ENCODE measurements around the gene BOLA3. TPM values are rescaled to one million over a fixed set of nuclear protein-coding genes. Genes with fewer than 3 reads are reported as not detected.

Gene BOLA3
- total RNA-seq, 1 experiment from 2014 or later = 69.7 TPM

DNA sequence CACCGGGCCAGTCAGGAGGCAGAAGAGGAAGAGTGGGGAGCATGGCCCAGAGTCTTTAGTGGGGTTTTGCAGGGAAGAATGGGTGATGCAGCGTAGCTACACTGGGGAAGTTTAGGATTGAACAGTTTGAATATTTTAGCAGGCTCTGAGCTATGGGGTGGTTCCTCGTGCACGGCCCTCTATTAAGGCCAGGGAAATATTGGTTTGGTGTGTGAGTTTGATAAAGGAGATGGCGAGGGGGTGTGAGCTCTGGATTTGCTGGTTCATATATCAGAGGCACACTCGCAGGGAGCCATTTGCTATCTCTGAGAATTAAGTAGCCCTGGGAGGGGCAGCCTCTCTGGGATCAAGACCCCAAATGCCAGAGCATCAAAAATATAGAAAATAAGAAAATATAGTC lies 50.1 kb downstream of the BOLA3 start:
- TF ChIP-seq TCF7L2 (IDR thresholded peaks at IDR 0.05; ENCODE audit: low read depth, low read length) (no peak), POLR2AphosphoS5 (IDR thresholded peaks at IDR 0.05; ENCODE audit: low read depth, low read length) (no peak), SIN3A (IDR thresholded peaks at IDR 0.05; ENCODE audit: borderline replicate concordance, insufficient read depth, low read depth, low read length) (no peak)
- TF ChIP-seq, protein P1, sequence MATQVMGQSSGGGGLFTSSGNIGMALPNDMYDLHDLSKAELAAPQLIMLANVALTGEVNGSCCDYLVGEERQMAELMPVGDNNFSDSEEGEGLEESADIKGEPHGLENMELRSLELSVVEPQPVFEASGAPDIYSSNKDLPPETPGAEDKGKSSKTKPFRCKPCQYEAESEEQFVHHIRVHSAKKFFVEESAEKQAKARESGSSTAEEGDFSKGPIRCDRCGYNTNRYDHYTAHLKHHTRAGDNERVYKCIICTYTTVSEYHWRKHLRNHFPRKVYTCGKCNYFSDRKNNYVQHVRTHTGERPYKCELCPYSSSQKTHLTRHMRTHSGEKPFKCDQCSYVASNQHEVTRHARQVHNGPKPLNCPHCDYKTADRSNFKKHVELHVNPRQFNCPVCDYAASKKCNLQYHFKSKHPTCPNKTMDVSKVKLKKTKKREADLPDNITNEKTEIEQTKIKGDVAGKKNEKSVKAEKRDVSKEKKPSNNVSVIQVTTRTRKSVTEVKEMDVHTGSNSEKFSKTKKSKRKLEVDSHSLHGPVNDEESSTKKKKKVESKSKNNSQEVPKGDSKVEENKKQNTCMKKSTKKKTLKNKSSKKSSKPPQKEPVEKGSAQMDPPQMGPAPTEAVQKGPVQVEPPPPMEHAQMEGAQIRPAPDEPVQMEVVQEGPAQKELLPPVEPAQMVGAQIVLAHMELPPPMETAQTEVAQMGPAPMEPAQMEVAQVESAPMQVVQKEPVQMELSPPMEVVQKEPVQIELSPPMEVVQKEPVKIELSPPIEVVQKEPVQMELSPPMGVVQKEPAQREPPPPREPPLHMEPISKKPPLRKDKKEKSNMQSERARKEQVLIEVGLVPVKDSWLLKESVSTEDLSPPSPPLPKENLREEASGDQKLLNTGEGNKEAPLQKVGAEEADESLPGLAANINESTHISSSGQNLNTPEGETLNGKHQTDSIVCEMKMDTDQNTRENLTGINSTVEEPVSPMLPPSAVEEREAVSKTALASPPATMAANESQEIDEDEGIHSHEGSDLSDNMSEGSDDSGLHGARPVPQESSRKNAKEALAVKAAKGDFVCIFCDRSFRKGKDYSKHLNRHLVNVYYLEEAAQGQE (IDR thresholded peaks at IDR 0.05; ENCODE audit: insufficient read depth in 1 of 2, low read depth in 2 of 2, low read length in 1 of 2) = no peak
- TF ChIP-seq, protein P2, sequence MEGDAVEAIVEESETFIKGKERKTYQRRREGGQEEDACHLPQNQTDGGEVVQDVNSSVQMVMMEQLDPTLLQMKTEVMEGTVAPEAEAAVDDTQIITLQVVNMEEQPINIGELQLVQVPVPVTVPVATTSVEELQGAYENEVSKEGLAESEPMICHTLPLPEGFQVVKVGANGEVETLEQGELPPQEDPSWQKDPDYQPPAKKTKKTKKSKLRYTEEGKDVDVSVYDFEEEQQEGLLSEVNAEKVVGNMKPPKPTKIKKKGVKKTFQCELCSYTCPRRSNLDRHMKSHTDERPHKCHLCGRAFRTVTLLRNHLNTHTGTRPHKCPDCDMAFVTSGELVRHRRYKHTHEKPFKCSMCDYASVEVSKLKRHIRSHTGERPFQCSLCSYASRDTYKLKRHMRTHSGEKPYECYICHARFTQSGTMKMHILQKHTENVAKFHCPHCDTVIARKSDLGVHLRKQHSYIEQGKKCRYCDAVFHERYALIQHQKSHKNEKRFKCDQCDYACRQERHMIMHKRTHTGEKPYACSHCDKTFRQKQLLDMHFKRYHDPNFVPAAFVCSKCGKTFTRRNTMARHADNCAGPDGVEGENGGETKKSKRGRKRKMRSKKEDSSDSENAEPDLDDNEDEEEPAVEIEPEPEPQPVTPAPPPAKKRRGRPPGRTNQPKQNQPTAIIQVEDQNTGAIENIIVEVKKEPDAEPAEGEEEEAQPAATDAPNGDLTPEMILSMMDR (IDR thresholded peaks at IDR 0.05) = no peak
- ATAC-seq (no peak), DNase-seq (ENCODE audit: low read depth, low spot score) (no peak)
- no peaks in the 10 kb centered on the region for H3K27me3 ChIP-seq (ENCODE audit: control insufficient read depth, insufficient read depth, low read length)
- no peaks in the 10 kb centered on the region for H3K4me1 ChIP-seq (ENCODE audit: control insufficient read depth, insufficient read depth, low read length)
- in situ Hi-C loops (cut with HindIII; ENCODE audit: low pct_unique_long_range_greater_than_20kb, low sequenced_read_pairs) (no loop called here), intact Hi-C loops (cut with micrococcal nuclease; ENCODE audit: unreplicated experiment) (no loop called here)
- H3K27ac ChIP-seq (ENCODE audit: low read length) = no peak overlapping the region
- CTCF ChIA-PET = interaction anchor here (0.6 to 1.1 kb wide), 3 partner anchors 95 to 273 kb away, joined by 3 to 5 read pairs (median 4); no protein-coding TSS in a partner anchor
- POLR2A ChIA-PET = no interaction called here
- H3K4me3 ChIP-seq (ENCODE audit: low read depth in 2 of 2, low read length in 2 of 2) = no peak overlapping the region
- BruUV-seq (replicated peaks) = TSS peak; percentile 31
- H3K36me3 ChIP-seq (ENCODE audit: control insufficient read depth, insufficient read depth, low read length) = peaks cover 3% of the 10 kb centered on the region; the same call in 1 of the 2 replicates
- no peaks in the 10 kb centered on the region for H3K9me3 ChIP-seq (ENCODE audit: control insufficient read depth, insufficient read depth, low read depth, low read length)

DNA sequence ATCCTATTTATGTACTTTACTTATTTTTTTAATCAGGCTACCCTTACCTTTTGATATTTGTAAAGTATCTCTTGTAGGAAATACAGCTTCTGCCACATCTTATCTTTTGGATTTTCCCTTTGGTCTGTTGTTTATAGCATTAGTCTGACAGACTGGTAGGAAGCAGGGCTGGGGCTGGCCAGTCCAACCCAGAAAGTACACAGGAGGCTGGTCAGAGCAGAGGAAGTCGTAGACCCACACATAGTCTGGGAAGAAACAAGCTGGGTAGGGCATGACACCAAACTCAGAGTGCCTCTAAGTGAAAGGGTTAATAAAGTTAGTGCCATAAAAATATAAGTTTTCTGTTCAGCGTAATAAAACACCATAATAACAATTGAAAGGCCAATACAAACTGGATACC lies 51.7 kb downstream of the BOLA3 start:
- in situ Hi-C loops (cut with HindIII; ENCODE audit: low pct_unique_long_range_greater_than_20kb, low sequenced_read_pairs) = no loop called here
- Histone ChIP-seq H3K27me3 (ENCODE audit: control insufficient read depth, insufficient read depth, low read length) (no peaks in the 10 kb centered on the region), H3K36me3 (ENCODE audit: control insufficient read depth, insufficient read depth, low read length) (peaks cover 3% of the 10 kb centered on the region; the same call in 1 of the 2 replicates), H3K4me1 (ENCODE audit: control insufficient read depth, insufficient read depth, low read length) (no peaks in the 10 kb centered on the region), H3K27ac (ENCODE audit: low read length) (no peak overlapping the region), H3K4me3 (ENCODE audit: low read depth in 2 of 2, low read length in 2 of 2) (no peak overlapping the region), H3K9me3 (ENCODE audit: control insufficient read depth, insufficient read depth, low read depth, low read length) (no peaks in the 10 kb centered on the region)
- intact Hi-C loops (cut with micrococcal nuclease; ENCODE audit: unreplicated experiment) = no loop called here
- BruUV-seq (replicated peaks) = no TSS peak
- DNase-seq (ENCODE audit: low read depth, low spot score) (no peak), ATAC-seq (no peak)
- CTCF ChIA-PET = no interaction called here
- POLR2A ChIA-PET = no interaction called here
- TF ChIP-seq, protein P2 (IDR thresholded peaks at IDR 0.05) = no peak
- no peak for TF ChIP-seq POLR2AphosphoS5 (IDR thresholded peaks at IDR 0.05; ENCODE audit: low read depth, low read length)
- TF ChIP-seq TCF7L2 (IDR thresholded peaks at IDR 0.05; ENCODE audit: low read depth, low read length) = no peak
- TF ChIP-seq, protein P1 (IDR thresholded peaks at IDR 0.05; ENCODE audit: insufficient read depth in 1 of 2, low read depth in 2 of 2, low read length in 1 of 2) = no peak
- TF ChIP-seq SIN3A (IDR thresholded peaks at IDR 0.05; ENCODE audit: borderline replicate concordance, insufficient read depth, low read depth, low read length) = no peak
